ENCODE data around the gene SMIM1.

The SMIM1 gene

DNA sequence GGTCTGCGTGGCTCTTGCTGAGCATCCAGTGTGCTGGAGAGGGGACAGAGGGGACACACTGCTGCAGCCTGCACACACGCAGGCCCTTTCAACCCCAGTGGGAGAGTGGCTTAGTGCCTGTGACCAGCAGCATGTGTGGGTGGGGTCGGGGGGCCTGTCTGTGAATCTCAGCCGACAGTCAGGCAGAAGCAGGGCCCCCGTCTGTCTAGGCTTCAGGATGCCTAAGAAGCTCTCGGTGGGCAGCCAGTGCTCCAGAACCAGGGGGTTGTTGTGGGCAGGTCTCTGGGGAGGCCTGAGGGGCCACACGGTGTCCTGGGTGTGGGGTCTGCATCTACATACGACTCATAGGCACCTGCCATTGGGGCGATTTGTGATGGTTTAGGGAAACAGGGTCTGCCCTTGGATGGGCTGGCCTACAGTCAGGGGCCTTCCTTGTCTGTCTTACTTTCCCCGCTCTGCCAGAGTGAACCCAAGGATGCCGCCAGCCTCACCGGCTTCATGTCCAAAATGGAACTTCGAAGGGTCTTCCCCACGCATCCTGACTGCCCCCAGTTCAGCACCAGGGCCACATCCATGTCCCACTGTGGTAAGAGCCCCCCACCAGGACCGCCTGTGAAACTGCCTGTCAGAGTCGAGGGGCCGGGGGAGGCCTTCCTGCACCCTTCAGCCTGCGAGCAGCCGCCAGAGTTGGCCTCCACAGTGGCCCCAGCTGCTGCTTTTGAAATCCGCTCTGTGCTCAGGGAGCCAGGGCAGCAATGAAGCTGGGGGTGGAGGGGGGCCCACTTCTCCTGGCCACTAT is 18.7 kb upstream of the SMIM1 start:
- no peak for DNase-seq (ENCODE audit: insufficient read length, low spot score)
- FAIRE-seq = no peak

DNA sequence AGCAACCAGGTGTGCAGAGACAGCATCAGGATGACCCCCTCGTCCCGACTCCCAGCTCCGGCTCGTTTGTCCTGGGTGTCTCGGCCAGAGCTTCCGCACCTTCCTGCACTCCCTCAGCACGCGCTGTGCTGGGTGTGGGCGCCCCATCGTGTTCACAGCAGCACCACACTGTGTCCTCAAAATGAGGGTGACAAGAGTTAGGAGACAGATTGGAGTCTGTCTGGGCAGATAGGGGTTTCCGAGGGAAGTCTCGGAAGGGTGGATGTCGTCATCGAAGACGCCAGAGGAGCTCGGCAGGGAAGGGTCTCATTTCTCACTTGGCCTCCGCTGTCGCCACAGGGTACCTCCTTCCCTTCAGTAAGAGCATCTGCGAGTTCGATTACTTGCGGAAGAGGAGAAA is 16.2 kb upstream of the SMIM1 start:
- no peak for FAIRE-seq
- DNase-seq (ENCODE audit: insufficient read length, low spot score) = no peak

DNA sequence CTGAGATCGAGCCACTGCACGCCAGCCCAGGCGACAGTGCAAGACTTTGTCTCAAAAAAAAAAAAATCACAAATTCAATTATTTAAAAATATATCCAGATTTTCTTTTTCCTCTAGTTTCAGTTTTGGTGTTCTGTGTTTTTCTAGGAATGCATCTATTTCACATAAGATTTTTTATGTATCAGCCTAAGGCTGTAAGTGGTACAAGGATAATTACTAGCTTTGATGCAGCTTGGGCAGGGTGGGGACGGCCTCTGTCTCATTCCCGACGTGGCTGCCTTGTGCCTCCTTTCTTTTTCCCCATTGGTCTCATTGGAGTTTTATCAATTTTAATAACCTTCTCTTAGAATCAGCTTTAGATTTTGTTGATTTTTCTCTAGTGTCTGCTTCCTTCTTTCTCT is 13.4 kb upstream of the SMIM1 start:
- DNase-seq (ENCODE audit: insufficient read length, low spot score) (no peak), FAIRE-seq (no peak)

DNA sequence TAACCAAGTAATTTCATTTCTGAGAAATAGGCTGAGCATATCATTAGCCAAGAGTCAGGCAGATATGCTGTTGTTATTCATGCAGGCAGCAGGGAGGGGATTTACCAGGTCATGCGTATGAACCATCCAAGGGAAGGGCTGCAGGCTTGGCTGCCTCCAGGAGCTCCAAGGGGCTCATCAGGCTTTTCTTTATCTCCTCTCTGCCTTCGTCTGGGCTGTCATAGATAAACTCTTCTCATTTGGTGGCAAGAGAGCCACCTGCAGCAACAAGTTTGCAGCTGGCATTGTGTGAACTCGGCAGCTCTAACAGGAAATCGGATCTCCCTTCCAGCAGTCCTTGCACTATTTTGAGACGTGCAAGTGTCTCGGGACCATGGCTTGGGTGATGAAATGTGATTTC is 12.8 kb upstream of the SMIM1 start:
- FAIRE-seq = no peak

DNA sequence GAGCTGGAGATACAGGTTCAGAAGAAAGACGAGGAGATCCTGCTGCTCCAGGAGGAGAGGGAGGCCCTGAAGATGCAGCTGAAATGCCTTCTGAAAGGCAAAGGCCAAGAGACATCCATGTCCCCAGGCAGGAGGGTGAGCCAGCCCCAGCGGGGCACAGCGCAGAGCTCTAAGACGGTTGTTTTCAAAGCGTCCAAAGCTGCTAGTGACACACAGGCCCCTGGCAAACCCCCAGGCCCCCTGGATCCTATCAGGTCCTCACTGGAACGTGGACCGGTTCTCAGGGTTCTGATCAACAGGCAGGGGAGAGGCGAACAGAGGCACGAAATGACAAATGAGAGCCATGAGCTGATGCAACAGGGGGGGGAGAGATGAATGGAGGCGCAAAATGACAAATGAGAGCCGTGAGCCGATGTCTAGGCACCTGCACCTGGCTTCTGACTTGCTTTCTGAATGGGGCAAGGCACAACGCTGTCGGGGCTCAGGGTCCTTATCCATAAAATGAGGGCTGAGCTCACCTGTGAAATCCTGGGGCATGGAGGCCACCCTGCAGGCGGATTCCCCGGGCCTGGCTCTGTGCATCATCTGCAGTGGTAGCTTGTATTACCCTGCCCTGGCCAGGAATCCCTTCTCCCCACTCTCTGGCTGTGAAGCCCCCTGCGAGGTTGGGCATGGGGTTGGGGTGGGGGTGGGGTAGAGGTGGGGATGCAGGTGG is 11.1 kb upstream of the SMIM1 start:
- DNase-seq (ENCODE audit: insufficient read length, low spot score) = no peak
- FAIRE-seq = no peak

More for the DNA sequence above, 12.8 kb upstream of the SMIM1 start:
- DNase-seq (ENCODE audit: insufficient read length, low spot score) = no peak

DNA sequence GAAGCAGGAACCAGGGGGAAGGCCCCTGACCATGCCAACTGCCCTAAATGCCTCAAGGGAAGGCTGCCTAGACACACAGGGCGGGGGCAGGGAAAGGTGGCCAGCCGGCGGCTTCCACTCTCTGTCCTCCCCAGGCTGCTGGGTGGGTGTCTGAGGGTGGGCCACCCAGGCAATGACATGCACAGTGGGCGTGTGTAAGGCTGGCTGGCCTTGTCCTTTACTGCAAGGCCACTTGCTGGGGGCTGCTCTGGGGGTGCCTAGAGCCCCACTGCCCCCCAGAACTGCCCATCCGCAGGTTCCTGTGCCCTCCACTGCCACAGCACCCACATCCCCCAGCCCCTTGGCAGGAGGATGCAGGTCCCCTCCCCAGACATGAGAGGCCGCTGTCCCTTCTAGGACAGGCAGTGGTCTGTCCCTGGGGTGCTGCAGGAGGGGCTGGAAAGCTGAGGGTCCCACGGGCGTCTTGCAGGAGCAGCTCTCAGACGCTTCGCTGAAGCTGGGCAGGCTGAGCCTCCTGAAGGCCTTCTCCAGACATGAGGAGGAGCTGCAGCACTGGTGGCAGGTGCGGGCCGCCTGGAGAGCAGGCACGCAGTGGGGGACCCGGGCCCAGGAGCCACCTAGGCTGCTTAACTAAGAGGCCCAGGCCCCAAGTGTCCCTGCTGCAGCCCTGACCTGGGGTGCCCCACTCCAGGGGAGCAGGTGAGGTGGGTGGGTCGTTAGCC is 10.2 kb upstream of the SMIM1 start:
- no peak for FAIRE-seq

DNA sequence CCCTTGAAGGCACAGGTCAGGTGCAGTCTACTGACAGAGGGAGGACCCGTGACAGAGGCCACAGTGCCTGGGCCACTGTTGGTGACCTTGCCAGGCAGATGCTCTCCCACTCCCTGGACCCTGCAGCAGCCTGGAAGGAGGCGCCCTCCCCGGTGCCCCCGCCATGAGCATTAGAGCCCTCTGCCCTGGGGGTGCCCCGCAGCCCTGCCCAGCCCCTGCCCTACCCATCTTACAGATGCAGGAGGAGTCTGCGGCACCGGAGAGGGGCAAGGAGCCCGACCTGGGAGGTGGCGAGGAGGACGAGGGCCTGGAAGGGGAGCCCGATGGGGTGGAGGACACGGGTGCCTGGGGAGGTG is 9.7 kb upstream of the SMIM1 start:
- DNase-seq (ENCODE audit: insufficient read length, low spot score) = no peak
- no peak for FAIRE-seq

More for the DNA sequence above, 10.2 kb upstream of the SMIM1 start:
- no peak for DNase-seq (ENCODE audit: insufficient read length, low spot score)

DNA sequence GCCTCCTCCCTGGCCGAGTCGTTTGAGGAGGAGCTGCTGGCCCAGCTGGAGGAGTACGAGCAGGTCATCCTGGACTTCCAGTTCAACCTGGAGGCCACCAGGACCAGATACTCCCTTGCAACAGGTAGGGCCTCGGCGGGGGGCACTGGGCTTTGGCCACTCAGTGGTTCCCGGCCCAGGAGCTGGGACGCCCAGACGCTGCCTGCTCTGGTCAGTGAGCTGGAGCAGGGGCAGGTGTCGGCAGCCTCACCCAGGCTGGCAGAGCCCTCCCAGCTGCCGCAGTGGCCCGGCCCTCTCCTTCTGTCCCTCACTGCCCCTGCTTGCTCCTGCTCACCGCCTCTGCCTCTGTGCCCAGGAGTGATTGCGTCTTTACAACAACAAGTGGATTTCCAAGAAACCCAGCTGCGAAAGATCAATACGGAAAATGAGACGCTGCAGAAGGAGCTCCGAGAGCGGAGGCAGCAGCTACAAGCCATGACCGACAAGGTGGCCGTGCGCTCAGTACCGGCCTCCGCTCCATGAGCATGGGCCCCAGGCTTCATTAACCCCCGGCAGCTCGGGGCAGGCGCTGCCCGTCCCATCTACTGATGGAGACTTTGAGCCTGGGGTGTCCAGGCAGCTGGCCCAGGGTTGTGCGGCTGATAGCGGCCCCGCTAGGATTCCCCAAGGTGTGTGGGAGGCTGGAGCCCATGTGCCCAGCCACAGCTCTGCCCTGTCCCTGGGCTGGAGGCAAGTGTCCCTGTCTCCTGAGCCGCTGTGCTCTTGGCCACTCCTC is 9.0 kb upstream of the SMIM1 start:
- no peak for FAIRE-seq
- no peak for DNase-seq (ENCODE audit: insufficient read length, low spot score)

DNA sequence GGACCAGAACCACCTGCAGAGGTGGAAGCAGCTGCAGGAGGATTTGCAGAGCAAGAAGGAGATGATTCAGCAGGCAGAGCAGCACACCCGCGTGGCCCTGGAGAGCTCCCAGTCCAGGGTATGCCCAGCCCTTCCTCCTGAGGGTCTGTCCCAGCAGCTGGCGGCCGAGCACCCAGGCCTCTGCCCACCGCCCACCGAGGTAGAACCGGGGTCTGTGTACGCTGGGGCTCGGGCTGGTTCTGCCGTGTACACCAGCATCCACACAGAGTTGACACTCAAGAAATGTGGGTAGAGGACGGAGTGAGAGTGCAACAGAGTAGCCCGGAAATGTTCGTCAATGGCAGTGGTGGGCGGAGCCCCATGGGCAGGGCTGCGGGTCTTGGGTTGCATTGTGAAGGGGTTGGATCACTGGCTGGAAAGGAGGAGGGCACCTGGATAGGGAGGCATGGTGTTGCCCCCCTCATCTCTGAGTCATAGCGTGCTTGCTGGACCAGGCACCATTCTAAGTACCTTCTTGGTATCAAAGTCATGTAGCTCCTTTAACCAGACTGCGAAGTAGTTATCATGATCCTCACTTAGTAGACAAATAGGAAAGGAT is 5.1 kb upstream of the SMIM1 start:
- FAIRE-seq (no peak), DNase-seq (ENCODE audit: insufficient read length, low spot score) (no peak)

DNA sequence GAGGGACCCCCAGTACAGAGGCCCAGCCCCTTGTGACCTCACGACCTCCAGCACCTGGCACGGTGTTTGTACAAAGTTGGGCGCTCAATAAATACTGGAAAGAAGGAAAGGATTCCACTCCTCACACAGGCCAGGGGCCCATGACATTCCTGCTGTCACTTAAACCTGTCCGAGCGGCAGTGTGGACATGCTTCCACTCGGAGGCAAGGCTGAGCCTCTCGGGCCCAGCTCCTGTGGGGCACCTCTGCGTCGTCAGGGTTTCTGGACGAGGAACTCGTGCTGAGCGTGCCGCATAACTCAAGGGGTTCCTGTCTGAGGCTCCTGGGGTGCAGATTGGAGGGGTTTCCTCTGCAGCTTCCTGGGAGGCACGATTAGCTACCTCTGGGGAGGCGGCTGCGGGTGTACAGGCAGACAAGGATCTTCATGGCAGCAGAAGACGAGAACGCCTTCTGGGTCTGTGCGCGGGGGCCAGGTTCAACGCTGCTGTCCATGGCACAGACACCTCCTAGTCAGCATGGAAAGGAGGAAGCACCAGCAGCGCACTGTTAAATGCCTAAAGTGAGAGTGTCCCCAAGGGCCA is 3.6 kb upstream of the SMIM1 start:
- DNase-seq (ENCODE audit: insufficient read length, low spot score) (no peak), FAIRE-seq (no peak)

DNA sequence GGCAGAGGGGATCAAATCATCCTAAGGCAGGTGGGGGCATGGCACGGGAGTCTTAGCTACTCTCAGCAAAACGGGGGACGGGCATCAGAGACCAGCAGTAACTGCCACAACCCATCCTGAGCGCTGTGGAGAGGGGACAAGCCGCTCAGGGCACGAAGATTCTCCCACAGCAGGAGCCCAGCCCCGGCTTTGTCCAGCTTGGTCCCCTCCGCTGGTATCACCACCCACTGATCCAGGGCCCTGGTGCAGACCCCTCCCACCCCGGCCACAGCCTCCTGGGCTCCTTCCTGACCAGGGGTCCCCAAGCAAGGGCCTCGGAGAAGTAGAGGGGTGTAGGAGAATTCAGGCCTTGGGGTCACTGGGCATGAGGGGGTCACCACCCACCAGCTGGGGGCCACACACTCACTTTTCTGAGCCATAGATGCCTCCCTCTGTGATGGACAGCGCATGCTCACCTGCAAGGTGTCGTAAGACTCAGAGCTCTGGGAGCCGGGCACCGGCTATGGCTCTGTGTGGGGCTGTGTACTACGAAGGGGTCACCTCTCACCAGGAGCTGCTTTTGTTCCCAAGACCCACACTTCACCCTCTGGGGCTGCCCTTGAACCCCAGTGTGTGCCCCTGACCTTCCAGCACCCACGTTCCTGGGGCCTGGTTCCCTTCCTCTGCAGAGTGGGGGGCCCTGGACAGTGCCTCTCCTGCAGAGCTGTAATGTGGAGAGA is 2.3 kb upstream of the SMIM1 start:
- FAIRE-seq (no peak), DNase-seq (ENCODE audit: insufficient read length, low spot score) (no peak)

DNA sequence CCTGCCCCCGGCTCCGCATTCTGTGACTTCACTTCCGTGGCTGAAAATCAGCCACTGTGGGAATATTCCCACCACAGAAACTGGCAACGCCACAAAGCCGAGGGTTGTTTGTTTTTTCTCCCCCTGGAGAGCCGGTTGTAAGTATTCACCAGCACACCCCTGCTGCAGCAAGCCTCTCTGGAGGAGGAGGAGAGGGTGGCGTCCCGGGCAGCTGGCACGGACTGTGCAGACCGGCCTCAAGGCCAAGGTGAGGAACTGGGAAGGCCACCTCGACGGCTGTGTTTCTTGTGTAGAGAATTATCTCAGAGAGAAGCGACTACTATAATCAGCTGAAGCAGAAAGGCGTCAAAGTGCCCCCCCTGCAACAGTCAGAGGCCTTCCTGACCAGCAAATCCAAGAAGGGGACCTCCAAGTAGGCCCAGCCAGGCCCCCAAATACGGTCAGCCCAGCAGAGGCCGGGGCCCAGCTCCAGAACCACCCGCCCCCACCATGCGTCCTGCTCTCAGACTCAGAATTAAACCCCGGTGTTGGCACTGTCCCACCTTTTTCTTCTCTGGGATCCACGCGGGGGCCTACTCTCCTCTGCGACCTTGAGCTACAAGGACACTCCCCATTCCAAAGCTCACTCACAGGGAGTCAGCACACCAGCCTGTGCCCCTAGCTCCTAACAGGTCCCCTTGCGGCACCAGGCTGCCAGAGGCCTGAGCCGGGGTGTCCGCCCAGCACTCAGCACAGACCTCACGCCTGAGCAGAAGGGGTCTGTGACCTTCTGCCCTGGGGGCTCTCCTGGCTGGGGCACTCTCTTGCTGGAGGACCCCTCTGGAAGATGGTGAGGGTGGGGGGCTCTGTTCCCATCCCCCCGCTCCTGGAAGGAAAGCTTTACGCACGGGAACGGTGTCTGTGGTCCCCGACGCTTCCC is 1.2 kb upstream of the SMIM1 start:
- FAIRE-seq = no peak
- no peak for DNase-seq (ENCODE audit: insufficient read length, low spot score)

DNA sequence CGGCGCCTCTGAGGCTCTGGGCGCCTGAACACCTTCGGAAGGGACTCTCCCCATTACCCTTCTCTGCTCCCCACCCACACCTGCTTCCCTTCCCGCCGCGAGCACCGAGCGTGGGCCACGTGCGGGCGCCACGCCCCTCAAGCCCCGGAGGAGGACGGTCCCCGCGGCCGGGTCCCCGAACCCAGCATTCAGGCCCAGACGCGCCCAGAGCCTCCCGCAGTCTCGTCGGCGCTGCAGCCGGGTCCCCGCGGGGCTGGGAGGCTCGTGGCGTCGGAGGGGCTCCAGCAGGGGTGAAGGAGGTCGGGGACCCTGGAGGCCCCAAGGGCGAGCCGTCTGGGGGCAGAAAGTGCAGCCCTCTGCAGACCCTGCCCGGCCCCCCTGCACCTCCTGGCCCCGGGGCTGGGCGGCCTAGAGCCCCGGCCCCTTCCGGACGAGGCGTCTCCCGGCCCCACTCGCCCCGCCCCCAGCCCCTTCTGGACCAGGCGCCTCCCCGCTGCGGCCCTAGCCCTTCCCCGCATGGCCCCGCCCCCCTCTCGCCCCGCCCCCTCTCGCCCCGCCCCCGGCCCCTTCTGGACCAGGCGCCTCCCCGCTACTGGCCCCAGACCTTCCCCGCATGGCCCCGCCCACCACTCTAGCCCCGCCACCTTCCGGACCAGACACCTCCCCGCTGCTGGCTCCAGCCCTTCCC is 378 bp upstream of the SMIM1 start:
- peak; percentile 99 for DNase-seq (ENCODE audit: insufficient read length, low spot score)
- FAIRE-seq = no peak

DNA sequence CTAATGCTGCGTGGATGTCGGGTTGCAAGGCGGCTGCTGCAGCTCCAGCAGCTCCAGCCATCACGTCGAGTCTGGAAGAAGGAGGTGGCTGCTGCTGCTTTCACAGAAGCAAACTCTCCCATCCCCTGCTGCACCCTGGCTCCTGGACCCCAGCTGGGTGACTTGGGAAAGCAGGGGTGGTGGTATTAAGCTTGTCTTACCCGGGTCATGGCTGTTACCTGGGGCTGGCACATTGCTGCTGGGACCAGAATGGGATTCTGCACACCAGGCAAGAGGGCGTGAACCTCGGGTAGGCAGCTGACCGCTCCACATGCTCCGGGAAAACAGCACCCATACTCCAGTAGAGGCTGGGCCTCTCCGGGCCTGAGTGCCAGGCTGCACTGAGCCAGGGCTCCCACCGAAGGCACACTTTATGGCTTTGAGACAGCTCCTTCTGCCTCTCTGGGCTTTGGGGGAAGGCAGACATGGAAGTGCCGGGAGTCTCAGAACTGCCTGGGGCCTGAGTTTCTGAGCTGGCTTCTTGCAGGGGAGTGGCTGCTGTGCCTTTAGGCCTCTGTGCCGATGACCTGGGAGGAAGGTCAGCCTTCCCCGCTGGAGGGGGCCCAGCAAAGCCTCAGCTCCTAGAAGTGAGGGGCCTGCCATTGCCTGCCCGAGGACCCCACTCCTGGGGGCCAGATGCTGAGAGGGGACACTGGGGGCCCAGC is 1.2 kb downstream of the SMIM1 start:
- FAIRE-seq = no peak
- no peak for DNase-seq (ENCODE audit: insufficient read length, low spot score)

DNA sequence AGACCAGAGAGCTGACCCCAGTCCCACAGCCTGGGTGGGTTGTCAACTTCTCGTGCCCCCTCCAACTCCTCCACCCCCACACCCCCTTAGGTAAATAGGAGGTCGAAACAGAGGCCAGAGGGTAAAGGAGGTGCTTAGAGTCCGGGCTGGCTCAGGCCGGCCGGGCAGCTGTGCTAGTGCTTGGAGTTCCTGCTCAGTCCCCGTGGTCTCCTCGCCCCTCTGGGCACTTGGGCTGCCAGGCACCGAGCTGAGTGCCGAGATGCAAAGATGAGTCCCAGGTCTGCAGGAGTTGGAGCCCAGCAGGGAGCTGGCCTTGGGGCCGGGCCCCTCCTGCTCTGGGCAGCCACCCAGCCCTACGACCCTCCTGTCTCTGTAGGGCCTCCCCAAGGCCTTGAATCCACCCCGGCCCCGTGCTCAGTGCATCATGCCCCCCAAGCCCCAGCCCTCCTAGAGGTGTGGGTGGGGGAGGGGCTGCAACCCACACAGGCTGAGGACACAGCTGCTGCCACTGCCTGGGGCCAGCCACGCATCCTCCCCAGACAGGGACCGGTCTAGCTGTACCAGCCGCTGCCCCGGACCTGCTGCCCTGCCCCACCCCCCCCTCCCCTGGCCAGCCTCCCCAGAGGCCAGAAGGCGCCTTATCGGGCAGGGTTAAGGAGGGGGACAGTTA is 1.9 kb downstream of the SMIM1 start:
- FAIRE-seq (no peak), DNase-seq (ENCODE audit: insufficient read length, low spot score) (no peak)

DNA sequence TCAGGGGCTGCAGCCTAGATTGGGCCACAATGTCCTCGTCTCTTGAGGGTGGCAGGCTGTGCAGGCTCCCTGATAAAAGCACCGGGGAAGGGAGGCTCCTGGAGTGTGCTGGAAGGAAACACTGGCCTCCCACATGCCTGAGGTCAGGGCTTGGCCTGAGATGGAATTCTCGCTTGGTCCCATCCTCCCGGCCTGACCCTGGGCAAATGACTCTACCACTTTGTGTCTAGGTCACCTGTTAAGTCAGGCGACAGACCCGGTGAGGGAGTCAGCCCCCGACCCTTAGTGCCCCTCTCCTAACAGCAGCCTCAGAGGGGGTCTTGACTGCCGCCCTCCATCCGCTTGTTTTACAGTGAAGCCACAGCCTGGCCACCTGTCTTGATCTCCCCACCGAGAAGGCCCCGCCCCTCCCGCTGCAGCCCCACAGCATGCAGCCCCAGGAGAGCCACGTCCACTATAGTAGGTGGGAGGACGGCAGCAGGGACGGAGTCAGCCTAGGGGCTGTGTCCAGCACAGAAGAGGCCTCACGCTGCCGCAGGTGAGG is 2.5 kb downstream of the SMIM1 start:
- FAIRE-seq = no peak

More for the DNA sequence above, 2.5 kb downstream of the SMIM1 start:
- no peak for DNase-seq (ENCODE audit: insufficient read length, low spot score)

All from GM19239 (cell line).